OCI-LY7 (cell line): Measurements from ENCODE around the gene RETSAT. TPM values are rescaled to one million over a fixed set of nuclear protein-coding genes. Genes with fewer than 3 reads are reported as not detected.

Source experiments
- BruUV-seq: library from RNA; stranded (reverse); fragments of 400-500 nt; replicated peaks from 2 replicates; lab custom pipeline; 2021; lab: Mats Ljungman, UMichigan
- CTCF ChIA-PET: fragments of 300-600 bp; sonication (Branson Sonifier 250); formaldehyde crosslinking; loops from one replicate; lab custom pipeline; 2022; ENCODE audit warnings: antibody characterized with exemption; ENCODE audit not compliant: unreplicated experiment; lab: Charles Lee
- POLR2A ChIA-PET: fragments of 300-600 bp; sonication (Branson Sonifier 250); formaldehyde crosslinking; loops from one replicate; lab custom pipeline; 2022; ENCODE audit warnings: antibody characterized with exemption; lab: Charles Lee
- DNase-seq: peaks from one replicate; pipeline ENCODE4 v3.0.0-alpha.2; 2015; ENCODE audit warnings: low spot score
- H2AFZ ChIP-seq: fragments of 200-600 bp; sonication (generic), shearing (Covaris generic); 2 replicates; pipeline ENCODE4 v1.6.1; 2014; ENCODE audit warnings: mild to moderate bottlenecking, antibody characterized with exemption, low read length, moderate library complexity
- H3K27ac ChIP-seq: fragments of 200-600 bp; sonication (generic); 2 replicates; pipeline ENCODE4 v1.5.1; 2014; ENCODE audit warnings: mixed run types, low read depth, mild to moderate bottlenecking, moderate library complexity, low read length, inconsistent platforms; ENCODE audit not compliant: poor library complexity, severe bottlenecking
- H3K36me3 ChIP-seq: fragments of 200-600 bp; sonication (generic); 2 replicates; pipeline ENCODE4 v1.6.1; 2014; ENCODE audit warnings: mild to moderate bottlenecking, antibody characterized with exemption, low read length, moderate library complexity, mixed read lengths; ENCODE audit not compliant: insufficient read depth
- H3K4me1 ChIP-seq: fragments of 200-600 bp; sonication (generic); 2 replicates; pipeline ENCODE4 v1.5.1; 2014; ENCODE audit warnings: mild to moderate bottlenecking, low read length; ENCODE audit not compliant: insufficient read depth, poor library complexity, severe bottlenecking
- H3K4me2 ChIP-seq: fragments of 200-600 bp; sonication (generic); 2 replicates; pipeline ENCODE4 v1.6.1; 2014; ENCODE audit warnings: mild to moderate bottlenecking, low read length
- H3K4me3 ChIP-seq: fragments of 200-600 bp; sonication (generic); 2 replicates; pipeline ENCODE4 v1.5.1; 2014; ENCODE audit warnings: mild to moderate bottlenecking, low read depth, low read length; ENCODE audit not compliant: poor library complexity, severe bottlenecking
- H3K79me2 ChIP-seq: fragments of 200-600 bp; sonication (generic); 2 replicates; pipeline ENCODE4 v1.6.1; 2016; ENCODE audit warnings: low read depth, mild to moderate bottlenecking, low read length, moderate library complexity, mixed read lengths; ENCODE audit not compliant: insufficient read depth
- H3K9me2 ChIP-seq: fragments of 200-600 bp; sonication (generic); 2 replicates; pipeline ENCODE4 v1.6.1; 2016; ENCODE audit warnings: mild to moderate bottlenecking, low read length, mixed read lengths; ENCODE audit not compliant: insufficient read depth
- H3K9me3 ChIP-seq: fragments of 200-600 bp; sonication (generic); 2 replicates; pipeline ENCODE4 v1.6.1; 2014; ENCODE audit warnings: mild to moderate bottlenecking, mixed run types, low read length, mixed read lengths
- H4K20me1 ChIP-seq: fragments of 200-600 bp; sonication (generic); 2 replicates; pipeline ENCODE4 v1.6.1; 2014; ENCODE audit warnings: mild to moderate bottlenecking, antibody characterized with exemption, low read length, moderate library complexity, mixed read lengths; ENCODE audit not compliant: insufficient read depth
- CTCF ChIP-seq: fragments of 200-600 bp; sonication (generic); conservative IDR thresholded peaks from 2 replicates; pipeline ENCODE4 v1.5.1; 2014; ENCODE audit warnings: mild to moderate bottlenecking, antibody characterized with exemption, low read length, moderate library complexity, mixed read lengths
- EZH2phosphoT487 ChIP-seq: fragments of 200-600 bp; sonication (generic); IDR thresholded peaks from 2 replicates; pipeline ENCODE4 v1.6.1; 2018; ENCODE audit warnings: low read depth, borderline replicate concordance, mild to moderate bottlenecking, mixed run types, antibody characterized with exemption, low read length, moderate library complexity, mixed read lengths
- intact Hi-C: fragments of 100-400 bp; cut with micrococcal nuclease; formaldehyde crosslinking; loops from one replicate; pipeline ENCODE4 v1.10.0; 2022; ENCODE audit not compliant: unreplicated experiment
- total RNA-seq, 2 experiments: library from RNA; depleted of rRNA in 1 of 2; stranded (reverse); fragments of >200 nt in 1 of 2; shearing (Covaris generic) in 1 of 2; gene quantifications; 2 replicates each; pipeline ENCODE4 v1.2.3, GENCODE V29; 2014 to 2022

The RETSAT gene
- total RNA-seq, 2 experiments from 2014 or later = 14.1 to 19.9 TPM

- POLR2A ChIA-PET = interaction anchor here (0.7 to 2.2 kb wide), 7 partner anchors 11 to 471 kb away, joined by 3 to 12 read pairs (median 5); partner anchors contain the start of gene TGOLN2
Observed at GRCh38 chr2:85355073-85355410, 714 bp upstream of the RETSAT start.

GRCh38 chr2:85353876-85354285, 447 bp downstream of the RETSAT start:
- H2AFZ ChIP-seq = peak overlapping the region; percentile 75
- no peak for TF ChIP-seq CTCF
- TF ChIP-seq EZH2phosphoT487 = no peak
- H3K9me3 ChIP-seq = no peaks in the 10 kb centered on the region
- H3K79me2 ChIP-seq = peaks cover 12% of the 10 kb centered on the region; the same call in 1 of the 2 replicates
- DNase-seq = peak; percentile 20
- H4K20me1 ChIP-seq = no peaks in the 10 kb centered on the region
- peak overlapping the region; percentile 75 for H3K4me3 ChIP-seq
- BruUV-seq = TSS peak; percentile 84
- peaks cover 36% of the 10 kb centered on the region for H3K36me3 ChIP-seq
- peak overlapping the region; percentile 2 for H3K27ac ChIP-seq
- CTCF ChIA-PET = no interaction called here
- POLR2A ChIA-PET = interaction anchor here (0.5 to 2.2 kb wide), 14 partner anchors 12 to 378 kb away, joined by 3 to 12 read pairs (median 4); partner anchors contain the start of genes SH2D6 and TGOLN2
- peaks cover 20% of the 10 kb centered on the region for H3K4me1 ChIP-seq
- peak overlapping the region; percentile 97 for H3K4me2 ChIP-seq
- no peaks in the 10 kb centered on the region for H3K9me2 ChIP-seq
- intact Hi-C loops = loop anchor here (1.0 kb wide), 1 partner anchor 26 kb away; no protein-coding TSS in a partner anchor

More at GRCh38 chr2:85355073-85355410, 714 bp upstream of the RETSAT start:
- CTCF ChIA-PET = no interaction called here
- H3K27ac ChIP-seq = peak overlapping the region; percentile 7
- intact Hi-C loops = no loop called here
- TF ChIP-seq CTCF (no peak), EZH2phosphoT487 (no peak)
- H3K79me2 ChIP-seq = peaks cover 12% of the 10 kb centered on the region; the same call in 1 of the 2 replicates
- peak overlapping the region; percentile 86 for H3K4me2 ChIP-seq
- no peaks in the 10 kb centered on the region for H4K20me1 ChIP-seq
- peak overlapping the region; percentile 85 for H2AFZ ChIP-seq
- peak overlapping the region; percentile 75 for H3K4me3 ChIP-seq
- H3K9me2 ChIP-seq = no peaks in the 10 kb centered on the region
- DNase-seq = no peak
- H3K9me3 ChIP-seq = no peaks in the 10 kb centered on the region
- peaks cover 20% of the 10 kb centered on the region for H3K4me1 ChIP-seq
- TSS peak; percentile 73 for BruUV-seq
- peaks cover 32% of the 10 kb centered on the region for H3K36me3 ChIP-seq

GRCh38 chr2:85347599-85347998, 6.7 kb downstream of the RETSAT start:
- Histone ChIP-seq H3K4me3 (no peak overlapping the region), H3K79me2 (no peaks in the 10 kb centered on the region), H3K4me2 (no peak overlapping the region), H4K20me1 (no peaks in the 10 kb centered on the region), H3K36me3 (peaks cover 40% of the 10 kb centered on the region; the same call in 1 of the 2 replicates), H3K27ac (no peak overlapping the region), H3K9me3 (no peaks in the 10 kb centered on the region), H3K9me2 (no peaks in the 10 kb centered on the region), H2AFZ (no peak overlapping the region), H3K4me1 (peaks cover 1% of the 10 kb centered on the region)
- no peak for DNase-seq
- POLR2A ChIA-PET = no interaction called here
- intact Hi-C loops = no loop called here
- no TSS peak for BruUV-seq
- TF ChIP-seq EZH2phosphoT487 = no peak
- TF ChIP-seq CTCF = no peak
- CTCF ChIA-PET = no interaction called here
